HEK293 (cell line): Measurements from ENCODE around the gene PPIL4.

Experiments used
- CTCF ChIP-seq: fragments of 450-650 bp; formaldehyde crosslinking; IDR thresholded peaks from 2 replicates; pipeline ENCODE4 v1.5.1; 2016; ENCODE audit warnings: missing biosample characterization, missing genetic modification characterization
- MEIS1 ChIP-seq: sonication (generic); formaldehyde crosslinking; IDR thresholded peaks from 2 replicates; pipeline ENCODE4 v1.8.1; 2022; ENCODE audit warnings: missing genetic modification reagents, mild to moderate bottlenecking, borderline replicate concordance
- YY1 ChIP-seq: fragments of 450-650 bp; formaldehyde crosslinking; IDR thresholded peaks from 2 replicates; pipeline ENCODE4 v1.5.1; 2018; ENCODE audit warnings: missing biosample characterization, missing genetic modification characterization
- ZBTB20 ChIP-seq: fragments of 450-650 bp; formaldehyde crosslinking; IDR thresholded peaks from 2 replicates; pipeline ENCODE4 v1.5.1; 2016; ENCODE audit warnings: missing biosample characterization, missing genetic modification characterization
- ZNF274 ChIP-seq, 2 experiments: fragments of 200-500 bp in 1 of 2; fragments of 450-650 bp in 1 of 2; sonication (Bioruptor generic) in 1 of 2; formaldehyde crosslinking in 1 of 2; IDR thresholded peaks; 2 replicates each; pipeline versions ENCODE4 v1.5.1 to v1.6.1; 2014 to 2016; ENCODE audit warnings: borderline replicate concordance in 1 of 2, inconsistent platforms in 1 of 2, low read length in 1 of 2, missing biosample characterization in 1 of 2, missing genetic modification characterization in 1 of 2
- ZNF280D ChIP-seq: fragments of 450-650 bp; formaldehyde crosslinking; IDR thresholded peaks from 2 replicates; pipeline ENCODE4 v1.5.1; 2016; ENCODE audit warnings: missing biosample characterization, missing genetic modification characterization
- ZNF398 ChIP-seq: fragments of 450-650 bp; formaldehyde crosslinking; IDR thresholded peaks from 2 replicates; pipeline ENCODE4 v1.5.1; 2017; ENCODE audit warnings: missing biosample characterization, missing genetic modification characterization
- ZNF518A ChIP-seq: fragments of 450-650 bp; formaldehyde crosslinking; conservative IDR thresholded peaks from 2 replicates; pipeline ENCODE4 v1.5.1; 2016; ENCODE audit warnings: low read depth, missing biosample characterization, missing genetic modification characterization
- ZNF596 ChIP-seq: fragments of 450-650 bp; IDR thresholded peaks from 2 replicates; pipeline ENCODE4 v1.5.0; 2018; ENCODE audit warnings: missing biosample characterization, mild to moderate bottlenecking, missing genetic modification characterization, moderate library complexity
- ZNF610 ChIP-seq: fragments of 450-650 bp; formaldehyde crosslinking; IDR thresholded peaks from 2 replicates; pipeline ENCODE4 v1.5.1; 2016; ENCODE audit warnings: missing biosample characterization, missing genetic modification characterization, borderline replicate concordance

- TF ChIP-seq ZNF518A (no peak), ZBTB20 (no peak), ZNF274 (IDR thresholded peaks at IDR 0.05; ENCODE audit: low read length) (no peak), ZNF274 (tag by site-specific recombination; IDR thresholded peaks at IDR 0.05; ENCODE audit: borderline replicate concordance) (no peak), MEIS1 (CRISPR knock-in tag) (no peak), ZNF596 (tag by site-specific recombination) (no peak), CTCF (tag by site-specific recombination) (no peak), ZNF280D (tag by site-specific recombination) (no peak), ZNF610 (tag by site-specific recombination) (no peak), YY1 (no peak), ZNF398 (no peak)
These were observed 18.1 kb upstream of the PPIL4 start for GRCh38 chr6:149563928-149564325.
